GM18870 (cell line): ENCODE data around the gene ARHGEF12.

Experiments
- ATAC-seq: cut with Tn5 transposase; IDR thresholded peaks from one replicate; pipeline ENCODE4 v1.9.1; 2021; ENCODE audit warnings: moderate library complexity; ENCODE audit not compliant: unreplicated experiment

ARHGEF12 gene

DNA sequence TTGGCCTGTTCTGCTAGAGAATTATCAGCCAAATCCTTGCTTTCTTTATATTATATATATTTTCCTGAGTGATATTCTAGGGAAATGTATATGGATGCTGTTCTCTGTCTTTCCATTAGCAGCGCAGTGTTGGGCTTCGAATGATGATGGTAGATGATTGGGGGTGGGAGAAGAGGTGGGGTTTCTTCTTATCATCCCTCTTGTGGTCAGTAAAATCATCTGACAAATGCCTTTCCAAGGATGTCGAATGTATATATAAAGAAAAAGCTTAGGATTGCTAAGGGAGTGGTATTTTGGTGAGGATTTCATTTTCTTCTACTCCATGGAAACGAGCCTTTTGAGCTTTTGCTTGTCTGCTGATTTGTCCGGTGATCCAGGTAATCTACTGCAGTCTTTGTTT, 48.9 kb downstream of the ARHGEF12 start:
- no peak for ATAC-seq

DNA sequence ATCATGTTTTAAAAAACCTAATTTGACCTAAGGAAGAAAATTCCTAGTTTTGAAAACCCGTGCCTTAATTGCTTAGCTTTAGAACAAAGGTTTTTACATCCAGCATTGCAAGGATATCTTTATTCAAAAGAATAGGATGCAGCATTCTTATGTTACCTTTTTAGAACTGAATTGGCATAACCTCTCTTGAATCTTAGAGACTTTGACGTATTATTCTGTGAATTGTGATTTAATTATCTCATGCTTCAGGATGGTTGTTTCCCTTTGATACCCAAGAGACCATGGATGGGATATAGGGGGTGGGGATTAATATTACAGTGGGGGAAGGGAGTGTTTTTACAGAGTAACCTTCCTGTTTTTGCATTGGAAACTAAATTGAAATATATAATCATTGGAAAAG, 49.4 kb downstream of the ARHGEF12 start:
- no peak for ATAC-seq

DNA sequence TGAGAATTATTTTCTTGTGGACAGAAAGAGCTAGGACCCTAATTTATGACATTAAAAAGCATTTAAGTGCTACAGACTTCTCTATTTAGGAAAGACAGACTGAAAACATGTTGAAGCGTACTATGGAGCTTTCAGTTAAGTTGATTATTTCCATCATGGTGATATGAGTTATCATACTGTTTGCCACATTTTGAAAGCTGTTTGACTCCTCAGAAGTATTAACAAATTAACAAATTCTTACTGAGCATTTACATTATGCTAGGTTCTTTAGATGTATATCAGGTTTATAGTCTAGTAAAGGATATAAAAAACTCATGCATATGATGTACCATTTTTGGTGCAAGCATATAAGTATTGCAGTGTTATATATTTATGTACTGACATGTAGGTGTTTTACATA, 50.1 kb downstream of the ARHGEF12 start:
- no peak for ATAC-seq

DNA sequence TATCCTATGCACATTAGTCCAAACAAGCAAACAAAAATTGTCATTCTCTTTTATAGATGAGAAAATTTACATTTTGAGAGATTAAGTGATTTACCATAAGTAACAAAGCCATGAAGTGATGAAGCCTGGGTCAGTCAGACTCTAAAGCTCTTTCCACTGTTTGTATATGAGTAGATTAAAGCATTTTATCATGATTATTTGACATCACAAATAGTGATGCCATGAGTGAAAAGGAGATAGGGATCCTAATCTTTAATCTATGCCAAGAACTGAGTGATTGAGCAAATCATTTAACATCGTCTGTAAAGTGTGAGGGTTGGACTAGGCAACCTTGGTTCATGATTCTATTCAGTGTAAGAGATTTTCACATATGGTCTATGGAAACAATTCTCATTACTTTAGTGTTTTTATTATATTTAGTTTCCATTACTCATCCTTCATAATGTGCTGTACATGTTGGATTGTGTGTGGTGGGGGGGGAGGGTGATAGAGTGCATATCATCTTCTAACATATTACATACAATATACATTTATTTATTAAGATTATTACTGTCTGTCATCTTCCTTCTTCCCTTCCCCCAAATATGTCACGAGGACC, 50.7 kb downstream of the ARHGEF12 start:
- no peak for ATAC-seq

DNA sequence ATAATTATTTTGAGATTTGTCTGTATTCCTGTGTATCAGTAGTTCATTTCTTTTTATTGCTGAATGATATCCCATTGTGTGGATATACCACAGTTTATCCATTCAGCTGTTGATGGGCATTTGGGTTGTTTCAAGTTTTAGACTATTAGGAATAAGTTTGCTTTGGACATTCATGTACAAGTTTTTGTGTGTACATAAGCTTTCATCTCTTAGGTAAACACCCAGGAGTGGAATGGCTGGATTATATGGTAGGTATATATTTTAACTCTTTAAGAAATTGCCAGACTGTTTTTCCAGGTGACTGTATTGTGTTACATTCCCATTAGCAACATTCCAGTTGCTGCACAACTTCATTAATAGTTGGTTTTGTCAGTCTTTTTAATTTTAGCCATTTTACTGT, 52.0 kb downstream of the ARHGEF12 start:
- ATAC-seq = no peak

DNA sequence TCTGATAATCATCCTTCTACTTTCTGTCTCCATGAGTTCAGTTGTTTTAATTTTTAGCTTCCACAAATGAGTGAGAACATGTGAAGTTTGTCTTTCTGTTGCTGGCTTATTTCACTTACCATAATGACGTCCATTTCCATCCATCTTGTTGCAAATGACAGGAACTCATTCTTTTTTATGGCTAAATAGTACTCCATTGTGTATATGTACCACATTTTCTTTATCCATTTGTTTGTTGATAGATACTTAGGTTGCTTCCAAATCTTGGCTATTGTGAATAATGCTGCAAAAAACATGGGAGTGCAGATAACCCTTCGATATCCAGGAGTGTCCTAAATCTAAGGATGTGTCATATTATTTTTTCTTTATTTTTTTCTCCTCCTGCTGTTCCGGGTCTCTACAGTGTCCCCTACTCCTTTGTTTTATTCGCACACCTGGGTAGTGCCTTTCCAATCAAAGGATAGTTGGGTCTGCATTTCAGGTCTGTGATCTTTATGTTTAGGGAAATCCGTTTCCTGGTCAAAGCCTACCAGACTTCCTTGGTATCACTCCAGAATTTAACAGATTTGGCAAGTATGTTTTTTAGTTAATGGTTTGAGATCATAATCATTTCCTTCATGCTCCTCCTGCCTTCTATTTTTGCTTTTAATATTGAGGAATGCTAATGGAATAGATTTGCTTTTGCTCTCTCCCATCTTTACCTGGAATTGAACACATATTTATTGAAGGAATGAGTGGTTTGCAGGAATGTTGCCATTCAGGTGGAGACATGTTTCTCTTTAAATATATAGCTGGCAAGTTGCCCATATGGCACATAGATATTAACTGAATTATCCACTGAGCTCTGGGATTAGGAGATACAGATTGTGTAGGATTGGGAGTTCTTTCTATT, 53.7 kb downstream of the ARHGEF12 start:
- no peak for ATAC-seq

DNA sequence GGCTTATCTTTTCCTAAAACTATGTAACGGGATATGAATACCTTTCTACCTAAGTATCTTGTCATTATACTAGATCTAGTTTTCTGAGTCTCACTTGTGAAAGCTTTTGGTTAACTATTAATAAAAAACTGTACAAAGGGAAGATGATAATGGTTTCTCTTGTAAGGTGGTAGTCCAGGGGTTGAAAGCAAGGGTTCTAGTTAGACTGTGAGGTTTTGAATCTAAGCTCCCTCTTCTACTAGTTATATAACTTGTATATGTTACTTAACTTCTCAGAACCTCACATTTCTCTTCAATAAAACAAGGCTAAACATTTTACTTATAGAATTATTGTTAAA, 54.3 kb downstream of the ARHGEF12 start:
- no peak for ATAC-seq

DNA sequence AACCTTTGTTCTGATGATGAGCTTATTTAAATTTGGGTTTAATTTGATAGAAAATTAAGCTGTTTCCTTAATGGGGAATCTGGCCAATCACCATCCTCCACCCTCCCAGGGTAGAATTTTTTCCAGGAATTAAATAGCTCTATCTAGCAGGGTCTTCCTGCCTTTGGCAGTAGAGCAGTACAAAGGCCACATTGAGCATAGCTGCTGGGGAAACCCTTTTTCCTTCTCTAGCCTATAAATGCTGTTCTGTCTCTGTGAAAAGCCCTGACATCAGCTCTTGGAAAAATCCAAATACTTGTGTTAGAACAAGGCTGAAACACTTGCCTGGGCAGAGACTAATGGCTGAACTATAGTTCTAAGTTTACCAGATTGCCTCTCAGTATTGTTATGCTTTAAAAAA, 55.1 kb downstream of the ARHGEF12 start:
- no peak for ATAC-seq

DNA sequence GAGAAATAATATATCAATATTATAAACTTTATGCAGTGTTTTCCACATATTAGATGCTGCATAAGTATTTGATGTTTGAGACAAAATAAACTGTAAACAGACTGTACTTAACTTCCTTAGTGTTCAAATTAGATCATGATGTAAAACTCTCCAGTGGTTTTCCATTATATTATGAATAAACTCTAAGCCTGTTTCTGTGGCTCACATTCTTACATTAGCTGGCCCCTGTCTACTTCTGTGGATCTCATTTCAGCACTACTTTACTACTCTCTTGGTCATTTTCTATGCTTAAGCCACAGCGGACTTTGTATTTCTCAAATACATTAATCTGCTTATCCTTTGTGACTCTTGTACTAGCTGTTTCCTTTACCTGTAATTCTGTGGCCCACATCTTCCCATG, 55.6 kb downstream of the ARHGEF12 start:
- no peak for ATAC-seq

DNA sequence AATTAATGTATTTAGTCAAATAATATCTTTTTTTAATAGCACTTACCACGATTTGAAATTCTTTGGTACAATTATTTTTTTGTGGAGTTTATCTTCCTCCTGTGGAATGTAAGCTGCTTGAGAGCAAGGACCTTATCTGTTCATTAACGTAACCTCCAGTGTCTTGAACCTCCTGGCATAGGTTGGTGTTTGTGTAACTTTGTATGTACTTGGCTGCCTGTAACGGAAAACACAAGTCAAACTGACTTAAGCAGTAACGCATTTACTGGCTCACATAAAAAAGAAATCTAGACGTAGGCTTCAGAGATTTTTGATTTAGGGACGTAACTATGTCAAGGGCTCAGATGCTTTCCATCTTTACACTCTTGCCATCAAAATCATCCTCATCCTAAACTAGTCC, 56.1 kb downstream of the ARHGEF12 start:
- no peak for ATAC-seq

DNA sequence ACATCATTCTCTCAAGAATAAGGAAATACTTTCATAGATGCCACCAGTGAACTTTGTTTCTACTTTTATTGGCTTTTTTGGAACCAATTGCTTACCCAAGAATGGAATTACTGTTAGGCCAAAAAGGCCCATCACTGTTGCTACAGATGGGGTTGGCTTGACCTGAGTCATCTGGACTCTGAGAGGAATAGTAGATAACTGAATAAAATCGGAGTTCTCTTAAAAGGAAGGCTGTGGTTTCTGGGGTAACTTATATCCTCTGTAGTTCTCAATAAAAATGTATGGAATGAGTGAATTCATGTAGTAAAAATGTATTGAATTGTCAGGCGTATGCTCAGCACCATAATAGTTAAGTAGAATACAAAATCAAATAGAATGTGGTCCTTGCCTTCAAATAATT, 56.6 kb downstream of the ARHGEF12 start:
- ATAC-seq = no peak

DNA sequence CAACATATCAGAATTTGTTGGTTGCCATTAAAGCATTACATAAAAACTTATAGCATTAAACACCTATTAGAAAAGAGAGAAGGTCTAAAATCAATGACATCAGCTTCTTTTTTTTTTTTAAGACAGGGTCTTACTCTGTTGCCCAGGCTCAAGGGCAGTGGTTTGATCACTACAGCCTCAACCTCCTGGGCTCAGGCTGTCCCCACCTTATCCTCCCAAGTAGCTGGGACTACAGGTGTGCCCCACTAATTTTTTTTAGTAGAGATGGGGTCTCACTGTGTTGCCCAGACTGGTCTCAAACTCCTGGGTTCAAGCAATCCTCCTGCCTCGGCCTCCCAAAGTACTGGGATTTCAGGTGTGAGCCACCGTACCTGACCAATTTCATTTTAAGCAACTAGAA, 57.9 kb downstream of the ARHGEF12 start:
- ATAC-seq = no peak

DNA sequence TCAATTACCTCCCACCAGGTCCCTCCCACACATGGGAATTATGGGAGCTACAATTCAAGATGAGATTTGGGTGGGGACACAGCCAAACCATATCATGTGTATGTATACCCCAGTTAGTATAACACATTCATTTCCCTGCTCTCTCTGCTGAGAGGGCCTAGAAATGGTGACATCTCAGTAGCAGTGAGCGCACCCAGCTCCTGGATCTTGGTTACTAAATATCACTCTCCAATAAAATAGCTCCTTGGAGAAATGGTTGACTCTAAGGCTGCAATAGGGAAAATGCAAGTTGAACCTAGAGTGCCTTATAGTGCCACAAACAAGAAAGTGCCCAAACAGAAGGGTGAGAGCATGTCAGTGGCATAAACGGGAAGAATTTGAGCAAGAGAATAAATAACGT, 59.6 kb downstream of the ARHGEF12 start:
- no peak for ATAC-seq

DNA sequence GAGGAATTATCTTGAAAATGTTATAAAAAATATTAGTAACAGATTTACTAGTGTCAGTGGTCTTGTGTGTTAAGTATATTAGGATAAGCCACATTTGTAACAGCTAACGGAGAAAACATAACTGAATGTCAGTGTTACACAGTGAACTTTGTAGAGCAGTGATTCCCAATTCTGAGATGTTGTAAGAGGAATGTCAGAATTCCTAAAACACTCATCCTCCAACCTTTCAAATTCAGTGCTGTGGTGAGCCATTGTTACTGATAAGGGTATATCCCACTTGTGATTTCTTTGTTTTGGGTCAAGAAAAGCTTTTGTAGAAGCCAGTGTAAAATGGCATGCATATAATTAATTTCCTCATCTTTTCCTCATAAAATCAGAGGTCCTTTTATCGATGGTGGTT, 61.9 kb downstream of the ARHGEF12 start:
- no peak for ATAC-seq

DNA sequence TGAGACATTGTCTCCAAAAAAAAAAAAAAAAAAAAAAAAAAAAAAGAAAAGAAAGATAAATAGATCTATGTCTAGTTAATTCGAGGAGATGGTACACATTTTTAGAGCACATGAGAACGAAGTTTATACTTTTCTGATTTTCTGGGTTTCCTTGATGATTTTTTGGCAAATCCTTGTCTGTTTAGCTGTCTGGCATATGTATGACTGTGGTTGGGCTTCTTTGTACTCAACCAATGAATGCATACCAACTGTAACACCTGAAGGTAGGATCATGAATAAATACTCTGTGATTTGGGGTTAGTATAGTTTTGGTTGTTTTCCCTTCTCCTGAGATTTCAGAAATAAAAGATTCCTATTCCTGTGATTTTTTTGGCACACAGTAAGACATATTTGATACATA, 63.1 kb downstream of the ARHGEF12 start:
- ATAC-seq = no peak

DNA sequence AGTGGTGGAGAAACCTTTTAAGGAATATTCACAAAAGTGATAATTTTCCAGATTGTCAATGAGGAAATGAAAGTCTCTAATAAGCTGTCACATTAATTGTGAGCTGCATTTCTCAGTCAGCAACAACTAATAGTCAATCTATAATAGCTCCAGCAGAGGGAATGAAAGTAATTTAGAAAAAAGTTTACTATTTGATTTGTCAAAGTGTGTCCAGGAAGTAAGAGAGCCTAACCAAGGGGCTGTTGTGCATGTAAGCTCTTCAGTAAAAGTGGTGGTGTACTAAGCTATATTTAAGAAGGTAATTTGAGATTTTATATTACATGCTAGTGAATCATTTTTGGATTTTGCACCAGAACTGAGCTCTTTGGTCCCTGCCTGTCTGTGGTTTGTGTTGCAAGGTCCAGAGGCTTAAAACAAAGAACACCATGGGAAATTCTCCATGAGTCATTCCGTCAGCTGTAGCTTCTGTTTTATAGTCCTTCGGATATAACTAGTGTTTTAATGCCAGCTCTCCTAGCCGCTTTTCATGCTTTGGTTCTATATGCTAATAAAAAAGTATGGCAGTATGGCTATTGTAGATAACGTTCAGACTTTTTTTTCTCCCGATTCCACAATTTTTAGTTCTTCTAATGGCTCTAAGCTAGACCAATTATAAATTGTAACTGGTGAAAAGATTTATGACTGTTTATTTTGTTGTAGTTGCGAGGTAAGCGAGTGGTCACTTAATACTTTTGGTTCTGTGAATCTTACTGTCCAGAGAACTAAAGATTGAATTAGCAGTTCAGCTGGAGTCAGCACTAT, 64.6 kb downstream of the ARHGEF12 start:
- no peak for ATAC-seq

DNA sequence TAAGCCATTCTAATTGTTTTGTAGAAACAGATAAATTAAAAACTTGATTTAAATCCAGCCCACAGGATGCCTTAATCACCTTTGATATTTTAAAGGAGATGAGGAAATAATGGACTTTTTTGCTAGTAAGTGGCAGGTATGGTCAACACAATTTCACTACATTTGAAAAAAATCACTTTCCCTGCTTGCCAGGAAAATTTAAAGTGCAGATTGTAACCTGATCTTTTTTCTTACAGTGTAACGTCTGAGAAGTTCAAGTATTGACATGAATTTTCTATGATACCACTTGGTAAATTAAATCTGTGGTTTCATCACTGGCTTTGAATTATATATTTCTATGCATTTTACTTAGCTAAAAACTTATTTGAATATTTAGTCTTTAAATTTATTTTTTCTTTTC, 65.3 kb downstream of the ARHGEF12 start:
- no peak for ATAC-seq

DNA sequence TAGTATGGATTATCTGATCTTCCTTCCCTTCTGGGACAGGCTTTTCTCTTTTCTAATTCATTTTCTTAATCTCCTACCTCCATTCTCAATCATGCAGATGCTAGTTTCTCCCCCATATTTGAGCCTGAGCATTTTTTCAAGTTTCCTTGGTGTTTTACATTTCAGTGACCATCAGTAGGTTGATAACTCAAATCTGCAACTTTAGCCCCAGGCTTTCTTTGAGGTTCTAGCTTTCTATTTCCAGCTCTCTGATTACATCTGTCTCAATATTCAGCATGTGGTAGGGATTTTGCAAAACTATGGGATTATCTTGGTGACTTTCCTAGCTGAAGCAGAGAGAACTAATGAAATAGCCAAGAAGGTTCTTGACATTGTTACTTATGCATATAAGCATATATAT, 67.8 kb downstream of the ARHGEF12 start:
- no peak for ATAC-seq

DNA sequence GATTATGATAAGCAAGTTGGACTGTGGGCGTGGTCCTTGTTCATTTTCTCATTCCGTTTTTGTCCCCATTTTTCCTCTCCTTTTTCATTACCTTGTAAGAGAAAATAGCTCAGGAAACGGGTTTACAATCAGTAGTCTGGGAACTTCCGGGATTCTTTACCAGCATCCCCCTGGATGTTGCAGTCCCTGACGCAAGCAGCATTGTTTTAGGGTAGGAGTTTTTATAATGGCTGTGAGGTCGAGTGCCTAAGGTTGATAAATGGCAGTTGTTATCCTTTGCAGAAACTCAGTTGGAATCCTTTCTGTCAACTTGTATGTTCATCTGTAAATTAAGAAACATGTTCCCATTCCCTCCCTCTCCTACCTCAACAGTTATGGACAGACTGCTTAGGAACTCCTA, 68.3 kb downstream of the ARHGEF12 start:
- no peak for ATAC-seq

DNA sequence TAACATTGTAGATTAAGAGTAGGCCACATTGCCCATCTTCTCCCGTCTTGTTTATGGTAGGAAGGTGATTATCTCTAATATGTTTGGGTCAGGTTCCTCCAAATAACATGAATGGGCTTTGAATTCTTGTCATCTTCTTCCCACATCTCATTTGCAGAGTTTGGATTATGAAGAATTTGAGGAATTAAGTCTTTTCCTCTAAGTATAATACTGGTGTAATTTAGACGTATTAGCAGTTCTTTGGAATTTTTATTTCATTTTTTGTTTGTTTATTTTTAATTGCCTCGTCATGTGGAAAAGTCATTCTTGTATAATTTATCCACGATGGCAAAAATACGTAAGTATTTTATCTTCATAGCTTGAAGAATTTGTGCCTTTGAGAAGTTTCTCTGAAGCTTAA, 73.4 kb downstream of the ARHGEF12 start:
- no peak for ATAC-seq

DNA sequence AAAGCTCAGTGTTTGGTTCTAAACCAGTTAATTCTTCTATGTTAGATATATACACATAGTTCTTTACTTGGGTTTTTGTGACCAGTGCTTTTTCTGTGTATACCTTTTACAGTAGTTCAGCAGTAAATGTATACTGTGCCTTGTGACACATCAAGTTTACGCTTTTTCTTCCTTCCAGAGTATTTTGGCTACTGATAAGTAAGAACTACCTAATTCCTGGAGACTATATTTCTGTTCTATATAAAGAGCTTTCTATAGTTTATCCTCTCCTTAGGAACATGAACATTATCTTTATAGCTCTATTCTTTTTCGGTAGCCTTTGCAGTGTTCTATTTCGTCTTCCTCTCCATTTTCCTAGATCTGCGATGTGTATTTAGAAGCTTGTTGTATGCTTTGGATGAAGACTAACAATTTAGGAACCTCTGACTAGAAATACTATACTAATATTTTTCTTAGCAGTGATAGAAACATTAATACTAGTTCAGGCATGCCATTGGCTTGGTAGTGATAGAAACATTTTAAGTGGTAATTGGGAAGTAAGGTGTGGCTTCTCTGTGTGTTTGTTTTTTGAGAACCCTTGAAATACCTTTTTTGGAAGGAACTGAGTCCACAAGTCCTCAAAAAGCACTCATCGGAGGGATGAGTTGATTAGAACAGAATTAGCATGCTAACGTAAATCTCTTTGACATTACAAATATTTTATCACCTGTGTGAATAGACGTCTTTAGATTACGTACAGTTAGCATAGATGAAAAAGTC, 74.6 kb downstream of the ARHGEF12 start:
- ATAC-seq = no peak
